HCT116 (cell line): ENCODE measurements around the gene ATF7.

Experiments
- ATF3 ChIP-seq: IDR thresholded peaks from 2 replicates; pipeline ENCODE4 v1.6.1; 2012
- CTCF ChIP-seq, 3 experiments: fragments of 200-600 bp in 1 of 3; sonication (generic) in 1 of 3; IDR thresholded peaks in 2 of 3; conservative IDR thresholded peaks in 1 of 3; 2 replicates each; pipeline ENCODE4 v1.5.1; 2012 to 2017; ENCODE audit warnings: low read depth in 2 of 3, low read length in 2 of 3, antibody characterized with exemption in 1 of 3, borderline replicate concordance in 1 of 3, control low read depth in 1 of 3, mild to moderate bottlenecking in 1 of 3, mixed read lengths in 1 of 3, mixed run types in 1 of 3, moderate library complexity in 1 of 3; ENCODE audit not compliant: insufficient read depth in 1 of 3
- MAX ChIP-seq: IDR thresholded peaks from 2 replicates; pipeline ENCODE4 v1.6.1; 2012
- POLR2A ChIP-seq: IDR thresholded peaks from 2 replicates; pipeline ENCODE4 v1.7.0; 2011; ENCODE audit warnings: borderline replicate concordance; ENCODE audit not compliant: insufficient read depth, insufficient read length; ENCODE audit errors: extremely low read depth
- POLR2AphosphoS5 ChIP-seq: IDR thresholded peaks from 2 replicates; pipeline ENCODE4 v1.6.1; 2011; ENCODE audit warnings: mild to moderate bottlenecking, low read depth, low read length, moderate library complexity
- RAD21 ChIP-seq: IDR thresholded peaks from 2 replicates; pipeline ENCODE4 v1.6.1; 2012; ENCODE audit warnings: low read depth, mild to moderate bottlenecking
- REST ChIP-seq: IDR thresholded peaks from 2 replicates; pipeline ENCODE4 v1.6.1; 2012; ENCODE audit warnings: low read depth
- YY1 ChIP-seq: IDR thresholded peaks from 2 replicates; pipeline ENCODE4 v1.6.1; 2011; ENCODE audit warnings: low read length, low read depth, moderate library complexity, mild to moderate bottlenecking; ENCODE audit not compliant: insufficient replicate concordance; ENCODE audit errors: extremely low read depth

- no peak for TF ChIP-seq POLR2AphosphoS5
- TF ChIP-seq CTCF (IDR thresholded peaks at IDR 0.05 in 2 of 3, conservative IDR thresholded peaks at IDR 0.05 in 1 of 3; ENCODE audit: borderline replicate concordance in 1 of 3, insufficient read depth in 1 of 3, low read depth in 2 of 3, low read length in 2 of 3) = no peak
- no peak for TF ChIP-seq MAX
- TF ChIP-seq REST = no peak
- no peak for TF ChIP-seq YY1
- TF ChIP-seq ATF3 = no peak
- no peak for TF ChIP-seq RAD21
- no peak for TF ChIP-seq POLR2A
Measured at GRCh38 chr12:53618275-53618674, 7.9 kb downstream of the ATF7 start.
